Calu3 (cell line): ENCODE results near the gene ZNF774. TPM values are rescaled to one million over a fixed set of nuclear protein-coding genes. Genes with fewer than 3 reads are reported as not detected.

ENCODE experiments used
- BruUV-seq: library from RNA; stranded (reverse); fragments of 400-500 nt; replicated peaks from 2 replicates; lab custom pipeline; 2021; lab: Mats Ljungman, UMichigan
- CTCF ChIA-PET: fragments of 300-600 bp; sonication (Branson Sonifier 250); formaldehyde crosslinking; loops from one replicate; lab custom pipeline; 2022; ENCODE audit warnings: antibody characterized with exemption; lab: Charles Lee
- DNase-seq: peaks from one replicate; pipeline ENCODE4 v3.0.0; 2022
- H3K27ac Mint-ChIP-seq: one replicate; pipeline ENCODE4 v1.8.0; 2022; ENCODE audit warnings: mixed read lengths; ENCODE audit not compliant: unreplicated experiment
- H3K27me3 Mint-ChIP-seq: one replicate; pipeline ENCODE4 v1.8.0; 2022; ENCODE audit warnings: mixed read lengths; ENCODE audit not compliant: unreplicated experiment
- H3K36me3 Mint-ChIP-seq: one replicate; pipeline ENCODE4 v1.8.0; 2022; ENCODE audit warnings: mild to moderate bottlenecking, moderate library complexity, mixed read lengths; ENCODE audit not compliant: insufficient read depth, unreplicated experiment
- H3K4me1 Mint-ChIP-seq: one replicate; pipeline ENCODE4 v1.8.0; 2022; ENCODE audit warnings: mild to moderate bottlenecking, low read depth, mixed read lengths; ENCODE audit not compliant: unreplicated experiment
- H3K4me3 Mint-ChIP-seq: one replicate; pipeline ENCODE4 v1.8.0; 2022; ENCODE audit warnings: mild to moderate bottlenecking, low read depth, moderate library complexity, mixed read lengths; ENCODE audit not compliant: unreplicated experiment
- H3K9me3 Mint-ChIP-seq: one replicate; pipeline ENCODE4 v1.8.0; 2022; ENCODE audit warnings: low read depth, mixed read lengths; ENCODE audit not compliant: unreplicated experiment
- CTCF ChIP-seq: fragments of 200-600 bp; IDR thresholded peaks from one replicate; pipeline ENCODE4 v1.8.0; 2022; ENCODE audit warnings: antibody characterized with exemption; ENCODE audit not compliant: unreplicated experiment
- intact Hi-C: fragments of 100-400 bp; cut with micrococcal nuclease; formaldehyde crosslinking; loops from one replicate; pipeline ENCODE4 v1.10.0; 2022; ENCODE audit not compliant: unreplicated experiment
- total RNA-seq: library from RNA; stranded (reverse); gene quantifications from 2 replicates; pipeline ENCODE4 v1.2.3, GENCODE V29; 2022

ZNF774 gene
- total RNA-seq, 1 experiment from 2014 or later = 6.2 TPM

GRCh38 chr15:90318591-90318990 is 33.5 kb upstream of the ZNF774 start:
- no peak overlapping the region for H3K4me3 Mint-ChIP-seq

GRCh38 chr15:90320062-90320884 is 31.8 kb upstream of the ZNF774 start:
- Mint-ChIP-seq H3K9me3 (no peaks in the 10 kb centered on the region), H3K27me3 (no peaks in the 10 kb centered on the region), H3K4me3 (peak overlapping the region; percentile 7), H3K4me1 (peaks cover 21% of the 10 kb centered on the region), H3K27ac (peak overlapping the region; percentile 34), H3K36me3 (no peaks in the 10 kb centered on the region)
- DNase-seq = peak; percentile 84
- BruUV-seq = no TSS peak
- CTCF ChIA-PET = interaction anchor here (0.6 to 2.5 kb wide), 18 partner anchors 11 to 177 kb away, joined by 3 to 23 read pairs (median 4); partner anchors contain the start of genes IQGAP1 and ZNF774
- intact Hi-C loops = loop anchor here (1.0 to 10.0 kb wide), 3 partner anchors 82 to 285 kb away; no protein-coding TSS in a partner anchor
- peak; percentile 97 for TF ChIP-seq CTCF

More at GRCh38 chr15:90318591-90318990, 33.5 kb upstream of the ZNF774 start:
- Mint-ChIP-seq H3K9me3 (no peaks in the 10 kb centered on the region), H3K36me3 (no peaks in the 10 kb centered on the region), H3K27ac (no peak overlapping the region), H3K4me1 (peaks cover 21% of the 10 kb centered on the region), H3K27me3 (no peaks in the 10 kb centered on the region)
- DNase-seq = no peak
- intact Hi-C loops = no loop called here
- no TSS peak for BruUV-seq
- no peak for TF ChIP-seq CTCF
- CTCF ChIA-PET = interaction anchor here (0.7 to 2.5 kb wide), 3 partner anchors 44 to 1251 kb away, joined by 6 to 23 read pairs (median 9); no protein-coding TSS in a partner anchor

- Mint-ChIP-seq H3K4me1 (peaks cover 21% of the 10 kb centered on the region), H3K9me3 (no peaks in the 10 kb centered on the region), H3K27ac (no peak overlapping the region), H3K36me3 (no peaks in the 10 kb centered on the region), H3K4me3 (no peak overlapping the region), H3K27me3 (no peaks in the 10 kb centered on the region)
- TF ChIP-seq CTCF = no peak
- intact Hi-C loops = loop anchor here (1.0 to 10.0 kb wide), 3 partner anchors 81 to 284 kb away; no protein-coding TSS in a partner anchor
- BruUV-seq = no TSS peak
- DNase-seq = no peak
- CTCF ChIA-PET = interaction anchor here (1.3 to 2.5 kb wide), 4 partner anchors 28 to 161 kb away, joined by 4 to 23 read pairs (median 12); no protein-coding TSS in a partner anchor
Observed at GRCh38 chr15:90320885-90321278, 31.2 kb upstream of the ZNF774 start.

- H3K4me3 Mint-ChIP-seq = no peak overlapping the region
- peaks cover 20% of the 10 kb centered on the region for H3K4me1 Mint-ChIP-seq
- CTCF ChIA-PET = no interaction called here
- no peak for TF ChIP-seq CTCF
- intact Hi-C loops = loop anchor here (5.0 to 10.0 kb wide), 2 partner anchors 80 to 282 kb away; no protein-coding TSS in a partner anchor
- H3K27me3 Mint-ChIP-seq = no peaks in the 10 kb centered on the region
- no peaks in the 10 kb centered on the region for H3K9me3 Mint-ChIP-seq
- no peak for DNase-seq
- H3K36me3 Mint-ChIP-seq = no peaks in the 10 kb centered on the region
- H3K27ac Mint-ChIP-seq = no peak overlapping the region
- no TSS peak for BruUV-seq
Observed at GRCh38 chr15:90322538-90322937, 29.5 kb upstream of the ZNF774 start.
